Astrocyte of the cerebellum (primary cell): ENCODE data around the gene CEMIP.
A peak's percentile ranks its signal among the peaks of the same experiment; 100 is the strongest.

ENCODE experiments used
- DNase-seq: peaks from one replicate; pipeline ENCODE4 v3.0.0-alpha.2; 2011; ENCODE audit warnings: low read depth
- H3K4me3 ChIP-seq: 2 replicates; pipeline ENCODE4 v1.5.1; 2011; ENCODE audit warnings: mild to moderate bottlenecking, low read depth, low read length, moderate library complexity
- in situ Hi-C: cut with HindIII; loops from 2 replicates; pipeline ENCODE4 v1.10.0; 2017; ENCODE audit warnings: low sequenced_read_pairs
- TF ChIP-seq, protein P1 (sequence below): IDR thresholded peaks from 2 replicates; pipeline ENCODE4 v1.5.1; 2012; ENCODE audit warnings: low read length, low read depth, moderate library complexity, mild to moderate bottlenecking; ENCODE audit errors: missing control alignments

The CEMIP gene

DNA sequence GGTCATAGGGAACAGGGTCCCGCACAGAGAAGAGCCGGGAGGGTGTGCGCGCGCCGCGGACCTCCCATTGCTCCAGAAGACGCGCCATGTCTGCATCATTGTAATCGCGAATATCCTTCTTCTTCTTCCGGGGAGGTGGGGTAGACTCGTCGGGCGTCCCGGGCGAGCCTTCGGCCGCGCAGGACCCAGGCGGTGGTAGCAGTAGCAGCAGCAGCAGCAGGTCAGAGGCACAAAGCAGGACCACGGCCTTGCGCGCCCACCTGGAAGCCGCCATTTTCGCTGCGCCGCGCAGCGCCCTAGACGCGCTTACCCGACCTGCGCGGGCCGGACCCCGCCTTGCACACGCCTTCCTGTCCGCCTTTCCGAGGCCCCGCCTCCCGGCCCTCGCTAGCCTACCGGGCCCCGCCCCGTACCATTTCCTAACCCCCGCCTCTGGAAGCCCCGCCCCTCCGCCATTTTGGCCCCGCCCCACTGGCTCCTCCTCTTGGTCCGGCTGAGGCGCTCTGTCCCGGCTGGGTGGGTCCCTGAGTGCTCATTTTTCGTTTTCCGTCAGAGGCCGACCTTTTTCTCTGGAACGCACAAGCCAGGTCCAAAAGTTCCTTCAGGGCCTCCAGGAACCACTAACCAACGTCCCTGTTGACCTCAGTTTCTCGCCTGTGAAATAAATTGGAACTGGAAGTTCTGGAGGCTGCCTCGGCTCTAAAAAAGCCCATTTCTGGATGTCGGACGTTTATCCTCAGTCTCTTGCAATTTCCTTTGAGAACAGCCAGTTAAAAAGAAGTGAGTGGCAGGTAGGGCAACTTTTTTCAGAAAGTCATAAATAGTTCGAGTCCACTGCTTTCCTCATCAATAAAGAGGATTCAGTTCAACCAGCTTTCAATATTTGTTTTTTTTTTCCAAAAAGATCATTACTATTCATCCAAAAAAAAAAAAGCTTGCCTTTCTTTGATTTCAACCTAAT lies 210.6 kb downstream of the CEMIP start, which contains the start of gene MESD:
MESD (minus strand) TSS at position 302 of the 961 bp plus-strand sequence; CDS start at position 274, 28 bp downstream.
- H3K4me3 ChIP-seq, result peak within 1 kb of the TSS; percentile 91
- in situ Hi-C loops, result no loop called here
- TF ChIP-seq, protein P1, sequence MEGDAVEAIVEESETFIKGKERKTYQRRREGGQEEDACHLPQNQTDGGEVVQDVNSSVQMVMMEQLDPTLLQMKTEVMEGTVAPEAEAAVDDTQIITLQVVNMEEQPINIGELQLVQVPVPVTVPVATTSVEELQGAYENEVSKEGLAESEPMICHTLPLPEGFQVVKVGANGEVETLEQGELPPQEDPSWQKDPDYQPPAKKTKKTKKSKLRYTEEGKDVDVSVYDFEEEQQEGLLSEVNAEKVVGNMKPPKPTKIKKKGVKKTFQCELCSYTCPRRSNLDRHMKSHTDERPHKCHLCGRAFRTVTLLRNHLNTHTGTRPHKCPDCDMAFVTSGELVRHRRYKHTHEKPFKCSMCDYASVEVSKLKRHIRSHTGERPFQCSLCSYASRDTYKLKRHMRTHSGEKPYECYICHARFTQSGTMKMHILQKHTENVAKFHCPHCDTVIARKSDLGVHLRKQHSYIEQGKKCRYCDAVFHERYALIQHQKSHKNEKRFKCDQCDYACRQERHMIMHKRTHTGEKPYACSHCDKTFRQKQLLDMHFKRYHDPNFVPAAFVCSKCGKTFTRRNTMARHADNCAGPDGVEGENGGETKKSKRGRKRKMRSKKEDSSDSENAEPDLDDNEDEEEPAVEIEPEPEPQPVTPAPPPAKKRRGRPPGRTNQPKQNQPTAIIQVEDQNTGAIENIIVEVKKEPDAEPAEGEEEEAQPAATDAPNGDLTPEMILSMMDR, result no peak
- peak; percentile 84 for DNase-seq

DNA sequence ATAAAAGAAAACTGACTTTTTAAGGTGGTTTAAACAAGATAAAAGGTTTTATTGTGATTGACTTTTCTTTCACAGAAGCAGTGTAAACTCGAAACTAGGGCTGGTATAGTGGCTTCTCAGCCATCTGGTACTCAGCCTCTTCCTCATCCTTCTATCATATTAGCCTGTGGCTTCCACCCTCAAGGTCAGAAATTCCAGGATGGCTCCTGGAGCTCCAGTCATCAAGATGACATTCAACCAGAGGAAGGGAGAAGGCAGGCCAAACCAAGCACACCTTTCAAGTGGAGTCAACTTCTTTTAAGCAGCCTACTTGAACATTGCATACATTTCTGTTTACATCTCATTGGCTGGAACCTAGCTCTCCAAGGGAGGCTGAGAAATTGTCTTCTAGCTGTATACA lies 211.8 kb downstream of the CEMIP start:
- TF ChIP-seq, protein P1, result no peak
- no peak overlapping the region for H3K4me3 ChIP-seq
- in situ Hi-C loops, result no loop called here
- no peak for DNase-seq

DNA sequence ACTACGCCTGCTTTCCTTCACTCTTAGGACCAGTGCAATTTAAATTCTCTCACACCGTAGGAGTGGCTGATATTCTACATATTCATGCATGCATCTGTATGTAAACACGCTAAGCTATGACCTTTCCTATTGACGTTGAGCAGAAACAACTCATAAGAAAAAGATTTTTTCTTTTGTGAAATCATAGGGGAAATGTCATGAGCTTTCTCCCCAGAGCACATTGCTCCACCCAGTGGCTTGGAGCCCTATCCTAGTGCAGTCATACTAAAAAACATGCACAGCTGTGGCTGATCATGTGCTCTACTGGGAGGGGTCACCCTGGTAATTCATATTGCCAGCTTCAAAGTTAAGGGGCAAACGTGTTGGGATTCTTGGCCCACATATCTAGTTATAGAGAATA lies 212.3 kb downstream of the CEMIP start:
- no peak overlapping the region for H3K4me3 ChIP-seq
- DNase-seq, result no peak
- TF ChIP-seq, protein P1, result no peak
- in situ Hi-C loops, result no loop called here

DNA sequence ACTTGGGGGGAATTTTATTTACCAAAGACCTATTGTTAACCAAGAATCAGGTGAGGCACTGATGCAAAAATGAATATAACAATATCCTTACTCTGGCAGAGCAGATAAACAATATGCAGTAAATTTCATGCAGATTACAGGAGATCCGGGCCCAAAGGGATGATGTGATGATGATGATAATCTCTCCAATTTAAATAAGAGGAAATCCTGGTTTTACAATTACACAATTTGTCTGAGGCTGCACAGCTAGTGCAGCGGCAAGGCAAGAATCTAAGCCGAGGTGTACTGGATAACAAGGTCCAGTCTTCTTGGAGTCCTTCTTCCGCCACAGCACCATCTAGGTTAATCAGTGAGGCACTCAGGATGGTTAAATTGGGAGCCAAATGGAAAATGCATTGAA lies 212.8 kb downstream of the CEMIP start:
- H3K4me3 ChIP-seq, result no peak overlapping the region
- TF ChIP-seq, protein P1, result no peak
- in situ Hi-C loops, result no loop called here
- no peak for DNase-seq

DNA sequence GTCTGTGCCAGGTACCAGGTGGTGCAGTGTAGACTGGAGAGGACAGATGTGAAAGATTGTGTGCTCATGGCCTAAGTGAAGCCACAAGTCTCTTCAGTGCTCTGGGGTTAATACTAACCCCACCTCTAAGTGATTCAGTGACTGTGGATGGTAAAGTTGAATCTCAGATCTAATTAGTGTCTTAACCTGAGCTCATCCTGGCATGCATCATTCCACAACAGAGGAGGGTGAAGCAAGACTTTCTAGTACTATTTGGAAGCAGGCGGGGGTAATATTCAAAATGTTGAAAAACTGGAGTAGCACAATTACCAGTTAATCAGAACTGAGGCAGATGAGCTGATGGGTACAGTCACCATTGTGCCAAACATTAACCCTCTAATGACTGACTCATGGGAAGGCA lies 213.3 kb downstream of the CEMIP start:
- DNase-seq, result no peak
- no peak overlapping the region for H3K4me3 ChIP-seq
- in situ Hi-C loops, result no loop called here
- TF ChIP-seq, protein P1, result no peak

DNA sequence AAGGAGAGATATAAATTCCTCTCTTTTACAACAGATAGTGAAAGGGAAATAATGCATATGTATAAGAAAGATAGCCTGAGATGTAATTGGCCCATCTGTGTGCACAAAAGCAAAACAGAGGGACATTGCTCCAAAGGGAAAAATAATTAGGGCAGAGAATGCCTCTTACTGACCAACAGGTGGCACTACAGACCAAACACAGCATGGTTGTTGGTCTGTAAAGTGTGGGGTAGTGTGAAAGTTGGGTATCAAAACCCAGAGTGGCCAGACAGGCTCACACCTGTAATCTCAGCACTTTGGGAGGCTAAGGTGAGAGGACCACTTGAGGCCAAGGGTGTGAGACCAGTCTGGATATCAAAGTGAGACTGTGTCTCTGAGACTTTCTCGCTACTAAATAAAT lies 217.1 kb downstream of the CEMIP start:
- DNase-seq, result no peak
- TF ChIP-seq, protein P1, result peak; percentile 37
- no peak overlapping the region for H3K4me3 ChIP-seq
- in situ Hi-C loops, result no loop called here
